CD4-positive, alpha-beta T cell treated with Interleukin-15 for 1 hour (primary cell): Measurements from ENCODE around the gene TRIP12.
"Not testable (repeated sequence)": the region's sequence is repeated elsewhere in the genome, so short reads cannot be mapped to it uniquely, and the experiment has no call there.

Experiments used
- DNase-seq: peaks from one replicate; pipeline ENCODE4 v3.0.0-alpha.2; 2020

Gene TRIP12

DNA sequence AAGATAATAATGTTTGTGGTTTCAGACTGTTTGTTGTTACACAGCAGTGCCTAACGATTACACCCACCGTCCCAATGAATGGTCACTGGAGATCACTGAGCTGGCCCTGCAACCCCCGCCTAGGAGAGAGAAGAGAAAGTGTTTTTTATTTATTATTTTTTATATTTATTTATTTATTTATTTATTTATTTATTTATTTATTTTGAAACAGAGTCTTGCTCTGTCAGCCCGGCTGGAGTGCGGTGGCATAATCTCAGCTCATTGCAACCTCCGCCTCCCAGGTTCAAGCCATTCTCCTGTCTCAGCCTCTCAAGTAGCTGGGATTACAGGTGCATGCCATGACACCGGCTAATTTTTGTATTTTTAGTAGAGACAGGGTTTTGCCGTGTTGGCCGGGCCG, 164.3 kb downstream of the TRIP12 start:
- not testable (repeated sequence) for DNase-seq

DNA sequence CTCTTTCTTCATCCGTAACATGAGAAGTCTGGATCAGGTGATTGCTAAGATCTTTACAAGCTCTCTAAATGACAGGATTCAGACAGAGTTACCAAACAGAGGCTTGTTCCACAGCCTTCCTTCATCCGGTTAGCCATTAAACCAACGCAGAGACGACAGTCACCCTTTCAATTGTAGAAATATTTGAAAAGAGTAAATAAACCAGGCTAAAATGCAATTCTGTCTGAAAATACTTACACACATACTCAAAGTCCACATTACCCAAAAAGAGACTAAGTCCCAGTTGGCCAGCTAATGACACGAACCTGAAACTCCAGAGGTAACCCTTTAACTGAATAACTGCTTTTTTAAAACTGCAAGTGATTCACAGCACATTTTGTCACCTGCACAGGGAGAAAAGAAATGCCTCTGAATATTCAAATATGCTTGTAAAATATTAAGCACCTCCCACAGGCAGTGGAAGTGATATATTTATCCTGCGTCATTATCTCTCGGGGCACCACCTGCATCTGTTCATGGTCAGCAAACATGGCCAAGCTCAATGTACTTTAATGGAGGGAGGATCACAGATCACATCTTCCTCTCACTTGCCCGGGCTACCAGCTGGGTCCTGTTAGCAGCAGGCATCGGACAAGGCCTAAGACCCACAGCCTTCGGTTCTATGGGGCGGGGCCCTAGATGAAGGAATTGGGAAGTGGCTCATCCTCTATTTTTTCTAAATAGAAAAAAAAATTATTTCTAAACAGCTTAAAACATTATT, 168.7 kb downstream of the TRIP12 start:
- DNase-seq, result no peak

DNA sequence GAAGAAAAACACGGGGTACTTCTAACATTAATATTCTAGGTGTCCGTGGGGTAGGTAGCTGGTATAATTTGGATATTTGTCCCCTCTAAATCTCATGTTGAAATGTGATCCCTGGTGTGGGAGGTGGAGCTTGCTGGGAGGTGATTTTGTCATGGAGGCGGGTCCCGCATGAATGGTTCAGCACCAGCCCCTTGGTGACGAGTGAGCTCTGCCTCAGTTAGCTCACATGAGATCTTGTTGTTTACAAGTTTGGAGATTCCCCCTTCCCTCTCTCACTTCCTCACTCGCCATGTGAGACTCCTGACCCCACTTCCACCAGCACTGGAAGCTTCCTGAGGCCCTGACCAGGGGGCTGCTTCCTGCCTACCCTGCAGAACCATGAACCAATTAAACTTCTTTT, 172.0 kb downstream of the TRIP12 start:
- DNase-seq, result no peak

DNA sequence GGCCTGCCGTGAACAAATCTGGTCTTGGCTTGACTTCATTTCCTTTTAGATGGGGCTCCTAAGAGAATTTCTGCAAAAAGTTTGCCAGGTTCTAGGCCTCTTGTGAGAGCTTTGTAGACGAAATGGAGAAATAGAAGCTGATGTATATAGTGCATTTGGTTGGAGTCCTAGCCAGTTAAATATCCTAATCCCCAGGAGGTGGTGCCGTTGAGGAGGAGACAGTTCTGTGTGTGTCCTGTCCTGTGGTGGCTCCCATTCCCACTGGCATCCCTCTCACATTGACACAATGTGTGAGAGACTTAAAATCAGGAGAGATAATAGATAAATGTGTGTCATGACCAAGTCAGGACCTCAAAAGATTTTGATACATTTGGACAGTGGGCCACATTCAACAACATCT, 172.9 kb downstream of the TRIP12 start:
- no peak for DNase-seq

DNA sequence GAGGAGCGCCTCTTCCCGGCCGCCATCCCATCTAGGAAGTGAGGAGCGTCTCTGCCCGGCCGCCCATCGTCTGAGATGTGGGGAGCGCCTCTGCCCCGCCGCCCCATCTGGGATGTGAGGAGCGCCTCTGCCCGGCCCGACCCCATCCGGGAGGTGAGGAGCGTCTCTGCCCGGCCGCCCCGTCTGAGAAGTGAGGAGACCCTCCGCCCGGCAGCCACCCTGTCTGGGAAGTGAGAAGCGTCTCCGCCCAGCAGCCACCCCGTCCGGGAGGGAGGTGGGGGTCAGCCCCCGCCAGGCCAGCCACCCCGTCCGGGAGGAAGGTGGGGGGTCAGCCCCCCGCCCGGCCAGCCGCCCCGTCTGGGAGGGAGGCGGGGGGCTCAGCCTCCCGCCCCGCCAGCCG, 179.1 kb downstream of the TRIP12 start:
- DNase-seq, result not testable (repeated sequence)

DNA sequence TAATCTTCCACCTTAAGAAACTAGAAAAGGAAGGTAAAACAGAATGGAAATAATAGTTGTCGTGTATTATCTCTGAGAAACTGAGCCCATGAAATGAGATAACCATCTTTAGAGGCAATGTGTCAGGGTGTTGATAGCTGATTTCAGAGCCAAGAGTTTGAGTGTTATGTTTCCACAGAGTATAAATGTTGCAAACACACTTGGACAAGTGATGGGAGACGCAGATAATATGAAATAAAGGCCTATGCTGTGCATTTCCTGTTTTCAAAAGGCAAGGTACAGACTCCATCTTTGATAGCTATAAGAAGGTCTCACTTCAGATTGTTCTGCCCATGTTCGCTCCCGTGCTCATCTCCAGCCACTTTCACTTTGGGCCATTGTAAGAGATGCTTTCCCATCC, 181.5 kb downstream of the TRIP12 start:
- no peak for DNase-seq

DNA sequence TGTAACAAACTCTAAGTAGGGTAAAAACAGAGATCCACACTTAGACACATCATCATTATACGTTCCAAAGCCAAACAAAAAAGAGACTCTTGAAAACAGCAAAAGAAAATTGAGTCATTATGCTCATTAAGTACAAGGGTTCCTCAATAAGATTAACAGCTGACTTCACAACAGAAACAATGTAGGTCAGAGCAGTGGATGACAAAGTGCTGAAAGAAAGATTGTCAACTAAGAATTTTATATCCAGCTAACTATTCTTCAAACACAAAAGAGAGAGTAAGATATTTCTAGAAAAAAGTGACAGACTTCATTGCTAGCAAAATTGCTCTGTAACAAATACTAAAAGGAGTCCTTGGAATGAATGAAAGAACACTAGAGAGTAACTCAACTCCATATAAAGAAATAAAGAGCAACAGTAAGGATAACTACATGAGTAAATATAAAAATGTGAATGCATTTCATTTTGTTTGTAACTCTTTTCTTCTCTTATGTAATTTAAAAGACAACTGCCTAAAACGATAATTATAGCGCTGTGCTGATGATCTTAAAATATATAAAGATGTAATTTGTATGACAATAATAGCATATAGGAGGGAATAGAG, 183.7 kb downstream of the TRIP12 start:
- DNase-seq, result no peak

DNA sequence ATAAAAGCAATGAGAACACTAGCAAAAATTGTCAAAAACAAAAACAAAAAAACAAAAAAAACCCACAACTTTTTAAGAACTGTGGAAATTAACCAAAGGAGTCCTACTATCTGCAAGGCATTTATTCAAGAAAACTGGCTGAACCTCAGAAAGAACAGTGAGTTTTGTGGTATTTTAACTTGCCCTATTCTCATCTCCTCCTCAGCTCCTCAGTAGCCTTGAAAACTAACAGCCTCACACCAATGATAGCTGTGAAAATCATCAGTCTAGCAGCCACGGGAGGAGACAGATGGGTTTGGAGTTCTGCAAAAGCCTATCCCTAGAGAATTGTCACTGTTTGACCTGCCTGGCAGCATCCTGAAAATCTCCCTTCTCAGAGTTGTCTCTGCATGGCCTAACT, 187.4 kb downstream of the TRIP12 start:
- DNase-seq, result no peak

DNA sequence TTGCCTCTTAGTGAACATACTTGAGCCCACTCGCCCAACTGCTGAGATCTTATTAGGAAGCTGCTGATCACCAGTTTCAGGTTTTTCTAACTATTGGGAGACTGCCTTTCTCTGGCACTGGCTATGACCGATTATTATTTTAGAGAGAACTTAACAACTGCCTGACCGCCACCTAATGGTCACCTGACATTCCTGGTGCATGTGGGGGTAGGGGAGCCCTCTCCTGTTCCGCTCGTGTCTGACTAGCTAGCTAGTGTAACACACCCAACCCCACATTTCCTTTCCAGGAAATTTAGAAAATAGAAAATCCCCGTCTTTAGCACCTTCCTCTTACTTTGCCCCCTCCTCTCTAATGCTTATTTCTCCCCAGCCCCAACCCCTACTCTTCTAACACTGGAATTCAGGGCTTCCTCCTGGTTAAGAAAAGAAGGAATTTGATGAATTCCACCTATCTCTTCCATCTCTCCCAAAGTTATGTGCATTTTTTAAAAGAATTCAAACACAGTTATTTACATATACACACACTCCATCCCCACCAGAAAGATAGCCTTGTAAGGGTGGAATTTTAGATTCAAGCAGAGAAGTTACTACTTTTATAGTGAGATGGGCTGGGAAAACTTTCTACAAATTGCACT, 188.1 kb downstream of the TRIP12 start:
- no peak for DNase-seq

DNA sequence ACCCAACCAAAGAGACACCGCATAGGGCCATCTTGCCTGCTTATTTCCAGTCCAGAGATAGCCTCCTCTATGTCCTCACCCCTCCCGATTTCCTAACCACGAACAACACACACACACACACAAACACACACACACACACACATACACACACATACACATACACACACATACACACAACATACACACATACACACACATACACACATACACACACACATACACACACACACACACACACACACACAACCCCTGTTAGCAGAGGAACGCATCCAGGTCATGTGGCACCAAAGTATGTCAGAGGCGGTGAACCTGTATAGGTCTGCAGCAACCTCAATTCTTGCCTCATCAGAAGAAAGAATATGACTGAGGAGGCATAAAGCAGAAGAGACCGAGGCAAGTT, 188.9 kb downstream of the TRIP12 start:
- DNase-seq, result no peak

DNA sequence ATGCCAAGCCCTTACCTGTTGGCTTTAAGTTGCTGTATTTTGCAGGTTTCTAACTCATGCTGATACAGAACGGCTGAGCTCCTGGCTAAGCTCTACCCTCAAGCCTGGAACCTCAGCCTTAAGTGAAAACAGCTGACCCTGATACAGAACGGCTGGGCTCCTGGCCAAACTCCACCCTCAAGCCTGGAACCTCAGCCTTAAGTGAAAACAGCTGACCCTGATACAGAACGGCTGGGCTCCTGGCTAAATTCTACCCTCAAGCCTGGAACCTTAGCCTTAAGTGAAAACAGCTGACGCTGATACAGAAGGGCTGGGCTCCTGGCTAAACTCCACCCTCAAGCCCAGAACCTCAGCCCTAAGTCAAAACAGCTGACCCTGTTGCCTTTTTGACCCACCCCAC, 189.9 kb downstream of the TRIP12 start:
- no peak for DNase-seq

DNA sequence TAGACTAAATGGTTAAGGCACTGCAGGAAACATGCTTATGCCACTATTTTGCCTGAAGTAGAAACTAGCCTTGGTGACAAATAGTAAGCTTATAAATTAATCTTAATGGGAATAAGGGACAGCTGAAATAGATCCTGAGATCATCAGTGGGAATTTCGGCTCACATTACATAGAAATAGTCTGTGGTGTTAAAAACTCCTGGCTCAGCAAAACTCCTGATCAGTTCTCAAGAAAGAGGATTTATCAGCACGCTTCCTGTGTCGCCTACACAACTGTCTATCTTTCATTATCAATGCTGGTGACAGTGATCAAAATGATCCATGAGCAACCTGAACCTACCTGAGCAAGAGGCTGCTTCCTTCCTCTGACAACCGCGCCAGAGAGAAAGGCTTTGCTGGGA, 190.4 kb downstream of the TRIP12 start:
- no peak for DNase-seq

DNA sequence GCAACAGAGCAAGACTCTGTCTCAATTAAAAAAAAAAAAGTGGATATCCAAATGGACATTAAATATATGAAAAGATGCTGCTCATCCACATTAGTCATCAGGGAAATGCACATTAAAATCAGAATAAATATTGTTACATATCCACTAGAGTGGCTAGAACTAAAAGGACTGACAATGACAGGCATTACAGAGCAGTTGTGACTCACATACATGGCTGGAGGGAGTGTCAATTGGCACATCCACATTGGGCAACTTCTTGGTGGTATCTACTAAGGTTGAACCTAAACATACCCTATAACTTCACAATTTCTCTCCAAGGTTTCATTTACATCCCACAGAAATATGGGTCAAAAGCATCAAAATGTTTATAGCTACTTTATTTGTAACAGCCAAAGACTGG, 193.4 kb downstream of the TRIP12 start:
- no peak for DNase-seq

DNA sequence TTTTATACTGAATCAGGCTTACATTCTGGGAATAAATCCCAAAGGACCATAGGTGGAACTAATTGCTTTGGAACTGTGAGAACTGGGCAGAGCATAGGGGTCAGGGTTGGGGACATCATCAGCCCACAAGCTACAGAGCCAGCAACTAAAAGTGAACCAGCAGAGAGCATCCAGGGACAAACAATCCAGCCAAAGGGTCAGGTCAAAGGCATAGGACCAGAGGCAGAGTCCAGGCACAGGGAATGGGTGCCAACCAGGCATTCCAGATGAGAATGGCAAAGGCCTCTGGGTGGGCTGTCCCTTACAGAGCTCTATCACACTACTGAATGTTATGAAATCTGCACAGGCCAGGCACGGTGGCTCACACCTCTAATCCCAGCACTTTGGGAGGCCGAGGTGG, 195.2 kb downstream of the TRIP12 start:
- no peak for DNase-seq

DNA sequence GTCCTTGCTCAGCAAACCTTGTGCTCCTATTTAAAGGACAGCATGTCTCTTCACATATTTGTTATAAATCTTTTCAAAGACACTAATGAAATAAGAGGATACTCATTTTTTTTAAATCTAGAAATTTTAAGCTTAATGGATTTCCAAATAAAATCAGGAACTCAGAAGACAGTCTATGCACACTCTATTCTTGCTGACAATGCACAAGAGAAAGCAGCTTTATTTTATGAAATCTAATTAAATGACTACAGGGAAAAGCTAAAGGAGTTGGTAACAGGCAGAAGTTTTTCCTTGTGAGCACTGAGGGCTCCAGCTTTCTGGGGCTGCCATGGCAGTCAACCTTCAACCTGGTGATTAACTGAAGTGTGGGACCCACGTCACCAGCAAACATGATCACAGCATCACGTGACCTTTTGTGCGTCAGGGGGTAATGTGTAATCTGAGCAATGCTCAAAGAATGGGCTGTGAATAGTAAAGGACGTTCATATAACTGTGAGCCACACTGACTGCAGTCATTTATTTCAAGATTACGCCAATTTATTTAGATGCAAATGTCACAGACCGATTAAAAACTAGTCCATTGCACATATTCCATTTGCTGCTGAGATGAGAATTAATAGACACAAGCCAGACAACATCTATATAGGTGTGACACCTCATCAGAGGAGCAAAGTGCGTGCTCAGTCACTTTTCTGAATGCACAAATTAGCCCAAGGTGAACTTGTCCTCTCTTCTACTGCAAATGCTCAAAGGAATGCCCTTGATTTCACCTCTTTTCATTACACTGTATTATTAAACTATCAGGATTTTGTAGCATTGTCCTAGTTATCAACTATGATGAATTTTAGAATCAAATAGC, 195.9 kb downstream of the TRIP12 start:
- DNase-seq, result no peak

DNA sequence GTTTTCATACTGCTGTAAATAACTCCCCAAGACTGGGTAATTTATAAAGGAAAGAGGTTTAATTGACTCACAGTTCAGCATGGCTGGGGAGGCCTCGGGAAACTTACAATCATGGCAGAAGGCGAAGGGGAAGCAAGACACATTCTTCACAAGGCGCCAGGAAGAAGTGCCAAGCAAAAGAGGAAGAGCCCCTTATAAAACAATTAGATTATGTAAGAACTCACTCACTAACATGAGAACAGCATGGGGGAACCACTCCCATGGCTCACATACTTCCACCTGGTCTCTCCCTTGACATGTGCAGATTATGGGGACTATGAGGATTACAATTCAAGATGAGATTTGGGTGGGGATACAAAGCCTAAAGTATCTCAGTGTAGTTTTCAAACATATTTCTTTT, 198.6 kb downstream of the TRIP12 start:
- DNase-seq, result not testable (repeated sequence)

DNA sequence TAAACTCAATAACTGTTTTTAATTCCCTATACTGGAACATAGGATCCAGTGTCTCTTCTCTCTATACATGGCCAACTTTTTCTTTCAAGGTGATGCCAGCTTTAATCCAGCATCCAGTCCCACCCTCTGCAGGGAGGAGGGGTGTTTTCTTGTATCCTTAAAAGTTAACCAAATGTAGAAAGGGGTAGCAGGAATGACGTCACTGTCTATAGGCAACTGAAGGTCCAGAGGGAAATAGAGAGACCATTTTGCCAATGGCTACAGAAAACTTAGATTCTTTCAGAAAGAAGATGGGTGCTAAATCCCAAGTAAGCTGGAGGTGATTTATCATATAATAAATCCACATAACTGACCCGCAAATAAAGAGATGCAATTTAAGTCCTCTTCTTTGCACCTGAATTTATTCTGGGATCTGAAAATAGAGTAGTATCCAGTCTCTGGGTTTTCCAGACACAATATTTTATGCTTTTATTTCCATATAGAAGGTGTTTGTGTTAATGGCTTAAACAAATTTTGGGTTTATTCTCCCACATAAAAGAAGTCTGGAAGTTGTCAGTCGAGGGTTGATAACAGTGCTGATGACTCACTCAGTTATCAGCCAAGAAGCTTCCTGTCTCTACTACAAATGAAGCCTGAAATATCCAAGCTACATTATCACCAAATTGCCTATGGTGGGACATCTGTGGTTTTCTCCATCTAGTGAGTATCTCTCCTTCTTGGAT, 201.7 kb downstream of the TRIP12 start:
- DNase-seq, result no peak

DNA sequence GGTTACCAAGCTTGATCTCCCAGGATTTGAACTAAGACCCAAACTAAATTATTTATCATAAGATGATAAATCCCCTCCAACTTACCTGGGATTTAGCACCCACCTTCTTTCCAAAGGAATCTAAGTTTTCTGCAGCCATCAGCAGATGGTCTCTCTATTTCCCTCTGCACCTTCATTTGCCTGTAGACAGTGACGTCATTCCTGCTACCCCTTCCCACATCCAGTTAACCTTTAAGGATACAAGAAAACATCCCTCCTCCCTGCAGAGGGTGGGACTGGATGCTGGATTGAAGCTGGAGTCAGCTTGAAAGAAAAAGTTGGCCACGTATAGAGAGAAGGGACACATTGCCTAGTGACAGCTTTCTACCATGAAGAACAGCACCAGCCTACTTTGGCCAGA, 203.8 kb downstream of the TRIP12 start:
- no peak for DNase-seq

DNA sequence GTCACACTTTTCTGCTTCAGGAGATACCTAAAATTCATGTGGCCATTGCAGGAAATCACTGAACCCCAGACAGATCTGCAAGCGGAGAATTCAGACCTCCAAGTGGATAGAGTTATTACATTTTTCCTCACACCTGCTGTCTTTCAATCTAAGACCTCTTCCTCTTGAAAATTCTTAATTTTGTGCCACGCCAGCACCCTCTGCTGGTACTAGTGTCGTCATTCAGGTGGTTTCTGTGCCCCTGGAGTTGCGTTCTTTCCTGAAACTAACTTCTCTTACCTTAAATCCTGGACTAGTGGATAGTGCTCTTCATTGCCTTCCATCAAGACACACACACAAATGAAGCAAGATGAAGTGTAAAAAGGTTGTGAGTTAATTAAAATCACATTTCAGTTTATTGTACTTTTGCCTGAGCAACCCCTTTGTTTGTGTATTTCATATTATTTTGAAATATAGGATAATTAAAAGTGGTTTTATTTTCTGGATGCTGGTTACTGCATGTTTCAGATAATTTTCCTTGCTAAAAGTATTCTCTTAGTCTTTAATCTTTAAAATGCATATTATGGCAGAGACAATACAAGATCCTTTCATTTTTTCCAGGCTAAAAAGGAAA, 205.8 kb downstream of the TRIP12 start:
- DNase-seq, result no peak

DNA sequence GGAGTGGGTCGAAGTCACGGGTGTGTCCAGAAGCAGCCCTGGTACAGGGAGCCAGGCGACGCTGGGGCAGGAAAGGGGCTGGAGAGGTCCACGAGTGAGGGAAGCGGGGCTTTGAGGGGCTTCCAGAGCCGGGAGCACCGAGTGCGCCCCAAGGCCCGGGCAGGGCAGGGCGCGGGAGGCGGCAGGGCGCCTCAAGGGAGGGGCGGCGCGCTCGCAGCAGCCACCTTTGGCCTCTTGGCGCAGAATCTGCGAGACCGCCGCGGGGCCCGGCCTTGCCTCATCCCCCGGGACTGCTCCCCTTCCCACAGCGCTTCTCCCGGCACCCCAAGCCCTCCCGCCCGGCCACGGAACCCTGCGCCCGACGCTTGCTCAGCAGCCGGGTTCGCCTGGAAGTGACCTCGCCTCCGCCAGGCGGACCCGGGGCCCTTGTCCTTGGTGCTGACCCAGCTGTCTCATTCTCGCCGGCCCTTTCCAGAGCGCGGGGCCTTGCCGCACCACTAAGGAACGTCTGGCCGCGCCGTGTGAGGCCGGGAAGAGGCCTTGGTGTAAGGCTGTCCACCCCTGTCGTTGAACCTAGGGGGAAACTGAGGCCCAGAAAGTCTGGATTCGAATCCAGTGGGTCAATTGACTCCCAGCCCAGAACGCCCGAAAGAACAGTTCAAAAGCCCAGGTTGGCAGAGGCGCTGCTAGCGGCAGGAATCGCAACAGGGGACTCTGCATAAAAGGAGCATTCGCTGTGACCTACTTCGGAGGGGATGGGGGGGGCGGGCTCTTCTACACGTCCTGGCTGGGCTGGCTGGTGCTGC, 206.9 kb downstream of the TRIP12 start:
- DNase-seq, result no peak

DNA sequence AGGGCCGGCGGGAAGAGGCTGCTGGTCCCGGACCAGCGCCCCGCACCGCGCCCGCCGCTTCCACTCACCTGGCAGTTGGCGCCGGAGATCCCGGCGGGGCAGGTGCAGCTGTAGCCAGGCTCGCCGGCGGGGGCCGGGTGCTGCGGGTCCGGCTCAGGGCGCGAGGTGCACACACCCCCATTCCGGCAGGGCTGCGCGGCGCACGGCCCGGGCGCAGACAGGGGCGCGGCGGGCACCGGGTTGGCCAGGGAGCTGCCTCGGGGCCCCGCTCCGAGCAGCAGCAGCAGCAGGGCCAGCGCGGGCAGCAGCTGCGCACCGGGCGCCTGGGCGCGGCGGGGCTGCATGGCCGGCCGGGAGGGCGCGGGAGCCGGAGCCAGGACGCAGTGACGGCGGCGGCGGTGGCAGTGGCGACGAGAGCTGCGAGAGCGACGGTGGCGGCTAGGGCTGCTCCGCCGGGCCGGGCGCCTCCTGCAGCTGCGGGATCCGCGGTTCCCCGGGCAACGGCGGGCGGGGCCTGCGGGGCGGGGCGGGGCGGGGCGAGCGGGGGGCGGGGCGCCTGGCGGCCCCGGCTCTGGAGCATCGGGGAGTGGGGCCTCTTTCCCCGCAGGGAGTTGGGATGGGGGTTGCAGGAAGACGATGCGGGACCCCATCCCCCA, 207.6 kb downstream of the TRIP12 start, which contains the start of gene DNER:
Gene DNER (minus strand): TSS at position 476 of the 656 bp plus-strand sequence. CDS start 132 bp downstream, at position 344.
- DNase-seq, result no peak
